ENCODE measurements around the gene ZNF654. TPM values are rescaled to one million over a fixed set of nuclear protein-coding genes. Genes with fewer than 3 reads are reported as not detected.
"Not testable (repeated sequence)": the region's sequence is repeated elsewhere in the genome, so short reads cannot be mapped to it uniquely, and the experiment has no call there.

The ZNF654 gene
- total RNA-seq, 4 donors from 2014 or later, result 9.0 to 22.9 (median 11.3) TPM

DNA sequence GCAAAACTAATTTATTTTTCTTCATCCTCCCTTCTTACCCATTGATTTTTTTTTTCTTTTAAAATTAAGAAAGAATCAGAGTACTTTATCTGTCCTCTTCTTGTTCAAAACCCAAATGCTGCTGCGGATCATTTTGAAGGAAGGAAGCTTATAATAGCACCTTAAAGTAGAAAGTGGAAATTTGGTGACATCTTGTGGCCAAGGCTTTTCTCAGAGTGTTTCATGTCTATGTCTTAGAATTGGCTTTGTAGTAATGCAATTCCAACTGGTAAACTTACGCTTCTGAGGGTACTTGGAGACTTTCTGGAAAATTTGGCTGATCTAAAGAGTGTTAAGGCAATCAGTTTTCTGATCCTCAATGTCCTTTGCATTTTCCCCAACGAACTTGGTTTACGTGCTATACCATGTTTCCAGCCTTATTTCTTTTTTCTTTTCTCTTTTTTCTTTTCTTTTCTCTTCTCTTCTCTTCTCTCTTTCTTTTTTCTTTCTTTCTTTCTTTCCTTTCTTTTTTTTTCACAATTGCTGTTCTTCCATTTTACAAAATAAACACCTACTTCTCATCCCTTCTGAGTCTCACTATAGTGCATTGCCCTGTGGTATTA, 121.4 kb downstream of the ZNF654 start:
- Histone ChIP-seq H3K4me3 (no peak overlapping the region), H3K27me3 (no peaks in the 10 kb centered on the region), H3K27ac (no peak overlapping the region), H3K4me1 (no peaks in the 10 kb centered on the region), H3K36me3 (no peaks in the 10 kb centered on the region), H3K9me3 (no peaks in the 10 kb centered on the region)
- TF ChIP-seq EP300 (IDR thresholded peaks at IDR 0.05) (no peak), POLR2AphosphoS5 (IDR thresholded peaks at IDR 0.05) (no peak), POLR2A (IDR thresholded peaks at IDR 0.05) (no peak)
- TF ChIP-seq, protein P1, sequence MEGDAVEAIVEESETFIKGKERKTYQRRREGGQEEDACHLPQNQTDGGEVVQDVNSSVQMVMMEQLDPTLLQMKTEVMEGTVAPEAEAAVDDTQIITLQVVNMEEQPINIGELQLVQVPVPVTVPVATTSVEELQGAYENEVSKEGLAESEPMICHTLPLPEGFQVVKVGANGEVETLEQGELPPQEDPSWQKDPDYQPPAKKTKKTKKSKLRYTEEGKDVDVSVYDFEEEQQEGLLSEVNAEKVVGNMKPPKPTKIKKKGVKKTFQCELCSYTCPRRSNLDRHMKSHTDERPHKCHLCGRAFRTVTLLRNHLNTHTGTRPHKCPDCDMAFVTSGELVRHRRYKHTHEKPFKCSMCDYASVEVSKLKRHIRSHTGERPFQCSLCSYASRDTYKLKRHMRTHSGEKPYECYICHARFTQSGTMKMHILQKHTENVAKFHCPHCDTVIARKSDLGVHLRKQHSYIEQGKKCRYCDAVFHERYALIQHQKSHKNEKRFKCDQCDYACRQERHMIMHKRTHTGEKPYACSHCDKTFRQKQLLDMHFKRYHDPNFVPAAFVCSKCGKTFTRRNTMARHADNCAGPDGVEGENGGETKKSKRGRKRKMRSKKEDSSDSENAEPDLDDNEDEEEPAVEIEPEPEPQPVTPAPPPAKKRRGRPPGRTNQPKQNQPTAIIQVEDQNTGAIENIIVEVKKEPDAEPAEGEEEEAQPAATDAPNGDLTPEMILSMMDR (IDR thresholded peaks at IDR 0.05), result peak in 1 of 2 donors; percentile 14
- 63% methylated on average over 4 of the region's 4 CpGs for WGBS
- DNase-seq (ENCODE audit: low spot score in 2 of 2), result no peak

DNA sequence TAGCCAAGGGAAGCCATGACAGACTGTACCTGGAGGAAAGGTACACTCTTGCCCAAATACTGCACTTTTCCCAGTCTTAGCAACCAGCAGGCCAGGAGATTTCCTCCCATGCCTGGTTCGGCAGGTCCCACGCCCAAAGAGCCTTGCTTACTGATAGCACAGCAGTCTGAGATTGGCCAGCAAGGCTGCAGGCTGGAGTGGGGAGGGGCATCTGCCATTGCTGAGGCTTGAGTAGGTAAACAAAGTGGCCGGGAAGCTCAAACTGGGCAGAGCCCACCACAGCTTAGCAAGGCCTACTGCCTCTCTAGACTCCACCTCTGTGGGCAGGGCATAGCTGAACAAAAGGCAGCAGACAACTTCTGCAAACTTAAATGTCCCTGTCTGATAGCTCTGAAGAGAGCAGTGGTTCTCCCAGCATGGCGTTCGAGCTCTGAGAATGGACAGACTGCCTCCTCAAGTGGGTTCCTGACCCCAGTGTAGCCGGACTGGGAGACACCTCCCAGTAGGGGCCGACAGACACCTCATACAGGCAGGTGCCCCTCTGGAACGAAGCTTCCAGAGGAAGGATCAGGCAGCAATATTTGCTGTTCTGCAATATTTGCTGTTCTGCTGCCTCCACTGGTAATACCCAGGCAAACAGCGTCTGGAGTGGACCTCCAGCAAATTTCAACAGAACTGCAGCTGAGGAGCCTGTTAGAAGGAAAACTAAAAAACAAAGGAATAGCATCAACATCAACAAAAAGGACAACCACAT, 123.3 kb downstream of the ZNF654 start:
- H3K9me3 ChIP-seq; DNase-seq (ENCODE audit: low spot score in 2 of 2); H3K36me3 ChIP-seq; H3K4me3 ChIP-seq; H3K4me1 ChIP-seq; H3K27ac ChIP-seq; H3K27me3 ChIP-seq: not testable (repeated sequence)
- 98% methylated on average over 7 of the region's 9 CpGs for WGBS

DNA sequence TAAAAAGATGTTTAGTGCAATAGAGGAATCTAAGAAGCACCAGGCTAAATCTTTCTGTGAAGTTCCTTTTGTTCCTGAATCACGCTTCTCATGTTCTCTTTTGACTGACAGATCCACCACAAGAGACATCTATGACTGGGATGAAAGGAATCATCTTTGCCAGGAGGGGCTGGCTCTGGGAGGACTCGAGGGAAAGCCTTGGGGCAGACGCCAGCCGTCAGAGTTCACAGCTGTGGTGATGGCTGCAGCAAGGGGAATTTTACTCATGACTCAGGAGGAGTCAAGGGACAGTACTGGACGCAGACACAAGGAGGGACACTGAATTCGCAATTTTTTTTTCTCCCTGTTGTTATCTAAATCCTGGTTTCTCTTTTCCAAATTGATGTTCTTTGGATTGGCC, 129.4 kb downstream of the ZNF654 start:
- Histone ChIP-seq H3K27ac (no peak overlapping the region), H3K27me3 (no peaks in the 10 kb centered on the region), H3K4me1 (no peaks in the 10 kb centered on the region), H3K36me3 (no peaks in the 10 kb centered on the region), H3K4me3 (no peak overlapping the region), H3K9me3 (no peaks in the 10 kb centered on the region)
- 58% methylated on average over 6 of the region's 6 CpGs for WGBS
- TF ChIP-seq, protein P1 (IDR thresholded peaks at IDR 0.05), result no peak
- no peak for TF ChIP-seq POLR2A (IDR thresholded peaks at IDR 0.05)
- TF ChIP-seq EP300 (IDR thresholded peaks at IDR 0.05), result no peak
- TF ChIP-seq POLR2AphosphoS5 (IDR thresholded peaks at IDR 0.05), result no peak
- DNase-seq (ENCODE audit: low spot score in 2 of 2), result no peak

DNA sequence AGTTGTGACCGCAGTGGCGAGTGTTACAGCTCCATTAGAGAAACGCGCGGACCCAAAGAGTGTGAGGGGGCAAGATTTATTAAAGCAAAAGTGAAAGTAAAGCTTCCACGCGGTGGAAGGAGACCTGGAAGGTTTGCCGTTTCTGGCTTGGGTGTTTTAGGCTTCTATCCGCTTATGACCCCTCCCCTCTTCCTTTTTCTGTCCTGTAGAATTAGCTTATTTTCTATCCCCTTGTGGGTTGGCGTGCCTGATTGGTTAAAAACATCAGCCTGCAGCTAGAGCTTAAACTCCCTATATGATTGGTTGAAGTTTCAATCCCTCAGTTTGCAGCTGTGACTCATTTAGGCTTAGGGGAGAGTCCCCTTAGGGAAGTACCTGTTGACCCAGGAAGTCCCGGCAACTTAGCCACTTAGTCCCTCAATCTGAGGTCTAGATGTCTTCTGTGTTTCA, 130.3 kb downstream of the ZNF654 start:
- no peaks in the 10 kb centered on the region for H3K4me1 ChIP-seq
- no peak overlapping the region for H3K27ac ChIP-seq
- no peaks in the 10 kb centered on the region for H3K9me3 ChIP-seq
- H3K27me3 ChIP-seq, result no peaks in the 10 kb centered on the region
- TF ChIP-seq POLR2A (IDR thresholded peaks at IDR 0.05) (no peak), POLR2AphosphoS5 (IDR thresholded peaks at IDR 0.05) (no peak)
- TF ChIP-seq, protein P1 (IDR thresholded peaks at IDR 0.05), result no peak
- no peak overlapping the region for H3K4me3 ChIP-seq
- 91% methylated on average over 11 of the region's 11 CpGs for WGBS
- H3K36me3 ChIP-seq, result no peaks in the 10 kb centered on the region
- DNase-seq (ENCODE audit: low spot score in 2 of 2), result no peak

DNA sequence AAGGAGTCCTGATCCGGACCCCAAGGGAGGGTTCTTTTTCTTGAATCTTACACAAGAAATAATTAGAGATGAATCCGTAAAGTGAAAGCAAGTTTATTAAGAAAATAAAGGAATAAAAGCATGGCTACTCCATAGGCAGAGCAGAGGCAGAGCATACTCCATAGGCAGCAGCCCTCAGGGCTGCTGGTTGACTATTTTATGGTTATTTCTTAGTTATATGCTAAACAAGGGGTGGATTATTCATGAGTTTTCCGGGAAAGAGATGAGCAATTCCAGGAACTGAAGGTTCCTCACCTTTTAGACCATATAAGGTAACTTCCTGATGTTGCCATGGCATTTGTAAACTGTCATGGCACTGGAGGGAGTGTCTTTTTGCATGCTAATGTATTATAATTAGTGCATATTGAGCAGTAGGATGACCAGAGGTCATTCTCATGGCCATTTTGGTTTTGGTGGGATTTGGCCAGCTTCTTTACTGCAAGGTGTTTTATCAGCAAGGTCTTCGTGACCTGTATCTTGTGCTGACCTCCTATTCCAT, 132.9 kb downstream of the ZNF654 start:
- Histone ChIP-seq H3K36me3 (no peaks in the 10 kb centered on the region), H3K4me1 (no peaks in the 10 kb centered on the region), H3K9me3 (no peaks in the 10 kb centered on the region), H3K4me3 (no peak overlapping the region), H3K27me3 (no peaks in the 10 kb centered on the region), H3K27ac (no peak overlapping the region)
- DNase-seq (ENCODE audit: low spot score in 2 of 2), result no peak
- WGBS, result 67% methylated on average over 4 of the region's 4 CpGs
- TF ChIP-seq POLR2A (IDR thresholded peaks at IDR 0.05) (no peak), EP300 (IDR thresholded peaks at IDR 0.05) (no peak), POLR2AphosphoS5 (IDR thresholded peaks at IDR 0.05) (no peak)
- TF ChIP-seq, protein P1 (IDR thresholded peaks at IDR 0.05), result no peak

Data from suprapubic skin (tissue), 4 donors.